Fibroblast of lung (primary cell): ENCODE results near the gene CDYL.
"Not testable (repeated sequence)": the region's sequence is repeated elsewhere in the genome, so short reads cannot be mapped to it uniquely, and the experiment has no call there.

Experiments
- EZH2 ChIP-seq: IDR thresholded peaks from 2 replicates; pipeline ENCODE4 v1.5.1; 2012; ENCODE audit warnings: low read length, control low read depth, mild to moderate bottlenecking; ENCODE audit errors: missing control alignments
- TF ChIP-seq, protein P1 (sequence below), 2 donors: IDR thresholded peaks in 1 of 2; conservative IDR thresholded peaks in 1 of 2; 1 replicate in 1 of 2; 2 replicates in 1 of 2; pipeline ENCODE4 v1.5.1; 2011 to 2012; ENCODE audit warnings: low read length in 2 of 2, control low read depth in 1 of 2, inconsistent platforms in 1 of 2, low read depth in 1 of 2, mild to moderate bottlenecking in 1 of 2

DNA sequence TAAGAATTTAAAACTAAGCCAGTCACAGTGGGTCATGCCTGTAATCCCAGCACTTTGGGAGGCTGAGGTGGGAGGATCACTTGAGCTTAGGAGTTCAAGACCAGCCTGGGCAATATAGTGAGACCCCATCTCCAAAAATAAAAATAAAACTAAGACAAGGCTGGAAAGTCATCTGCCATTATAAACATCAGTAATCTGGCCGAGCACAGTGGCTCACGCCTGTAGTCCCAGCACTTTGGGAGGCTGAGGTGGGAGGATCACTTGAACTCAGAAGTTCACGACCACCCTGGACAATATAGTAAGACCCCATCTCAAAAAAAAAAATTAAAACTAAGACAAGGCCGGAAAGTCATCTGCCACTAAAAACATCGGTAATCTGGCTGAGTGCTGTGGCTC lies 228.8 kb downstream of the CDYL start:
- TF ChIP-seq, protein P1, sequence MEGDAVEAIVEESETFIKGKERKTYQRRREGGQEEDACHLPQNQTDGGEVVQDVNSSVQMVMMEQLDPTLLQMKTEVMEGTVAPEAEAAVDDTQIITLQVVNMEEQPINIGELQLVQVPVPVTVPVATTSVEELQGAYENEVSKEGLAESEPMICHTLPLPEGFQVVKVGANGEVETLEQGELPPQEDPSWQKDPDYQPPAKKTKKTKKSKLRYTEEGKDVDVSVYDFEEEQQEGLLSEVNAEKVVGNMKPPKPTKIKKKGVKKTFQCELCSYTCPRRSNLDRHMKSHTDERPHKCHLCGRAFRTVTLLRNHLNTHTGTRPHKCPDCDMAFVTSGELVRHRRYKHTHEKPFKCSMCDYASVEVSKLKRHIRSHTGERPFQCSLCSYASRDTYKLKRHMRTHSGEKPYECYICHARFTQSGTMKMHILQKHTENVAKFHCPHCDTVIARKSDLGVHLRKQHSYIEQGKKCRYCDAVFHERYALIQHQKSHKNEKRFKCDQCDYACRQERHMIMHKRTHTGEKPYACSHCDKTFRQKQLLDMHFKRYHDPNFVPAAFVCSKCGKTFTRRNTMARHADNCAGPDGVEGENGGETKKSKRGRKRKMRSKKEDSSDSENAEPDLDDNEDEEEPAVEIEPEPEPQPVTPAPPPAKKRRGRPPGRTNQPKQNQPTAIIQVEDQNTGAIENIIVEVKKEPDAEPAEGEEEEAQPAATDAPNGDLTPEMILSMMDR (conservative IDR thresholded peaks at IDR 0.05 in 1 of 2, IDR thresholded peaks at IDR 0.05 in 1 of 2; ENCODE audit: low read depth in 1 of 2, low read length in 2 of 2): not testable (repeated sequence)
- not testable (repeated sequence) for TF ChIP-seq EZH2
